Peyer's patch (tissue), 4 donors: ENCODE results near the gene A1CF. TPM values are rescaled to one million over a fixed set of nuclear protein-coding genes. Genes with fewer than 3 reads are reported as not detected.

Source experiments
- DNase-seq, 3 donors: peaks; one replicate each; pipeline ENCODE4 v3.0.0-alpha.2; 2017 to 2019
- H3K27ac ChIP-seq, 4 donors: fragments of 200-600 bp; sonication (generic); one replicate each; pipeline ENCODE4 v1.5.1; 2016 to 2019
- H3K27me3 ChIP-seq, 2 donors: fragments of 200-600 bp; sonication (generic); one replicate each; pipeline ENCODE4 v1.5.1; 2019
- H3K36me3 ChIP-seq, 3 donors: fragments of 200-600 bp; sonication (generic); one replicate each; pipeline ENCODE4 v1.5.1; 2016 to 2019
- H3K4me1 ChIP-seq, 4 donors: fragments of 200-600 bp; sonication (generic); one replicate each; pipeline ENCODE4 v1.5.1; 2016 to 2019
- H3K4me3 ChIP-seq, 4 donors: fragments of 200-600 bp; sonication (generic); 1 replicate in 3 of 4; 2 replicates in 1 of 4; pipeline ENCODE4 v1.5.1; 2016 to 2019; ENCODE audit warnings: mild to moderate bottlenecking in 1 of 4
- H3K9me3 ChIP-seq, 4 donors: fragments of 200-600 bp; sonication (generic); one replicate each; pipeline ENCODE4 v1.5.1; 2016 to 2019; ENCODE audit warnings: mild to moderate bottlenecking in 1 of 4
- POLR2A ChIP-seq, 2 donors: fragments of 450-650 bp; IDR thresholded peaks; one replicate each; pipeline ENCODE4 v1.5.1; 2017; ENCODE audit warnings: antibody characterized with exemption in 2 of 2, mild to moderate bottlenecking in 2 of 2, moderate library complexity in 2 of 2
- total RNA-seq, 4 donors: library from RNA; depleted of rRNA; stranded (reverse); fragments of >200 nt; gene quantifications; one replicate each; pipeline ENCODE4 v1.1.0, GENCODE V29; 2016
- TF ChIP-seq, protein P1 (sequence below), 6 experiments: fragments of 450-650 bp in 4 of 6; fragments of 200-600 bp in 2 of 6; sonication (generic) in 1 of 6; IDR thresholded peaks; one replicate each; pipeline ENCODE4 v1.5.1; 2017 to 2019; ENCODE audit warnings: antibody characterized with exemption in 6 of 6, mild to moderate bottlenecking in 3 of 6, moderate library complexity in 1 of 6

The A1CF gene
- total RNA-seq, 4 donors from 2014 or later, result 22.3 to 133 (median 113) TPM

DNA sequence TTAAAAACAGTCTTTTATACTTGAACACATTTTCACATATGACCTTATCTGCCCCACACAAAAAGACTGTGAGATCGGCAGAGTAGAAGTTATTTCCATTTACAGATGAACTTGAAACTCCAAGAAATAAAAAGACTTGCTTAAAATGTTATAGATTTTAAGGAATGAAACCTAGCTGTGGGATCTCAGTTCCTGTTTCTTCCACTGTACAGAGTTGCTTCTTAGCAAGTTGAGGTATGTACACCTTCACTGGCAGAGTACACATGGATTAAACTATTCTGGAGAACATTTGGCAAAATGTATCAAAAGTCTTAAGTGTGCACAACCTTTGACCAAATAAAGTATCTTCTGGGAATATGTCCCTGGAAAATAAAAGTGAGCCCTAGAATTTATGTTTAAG lies 48.3 kb downstream of the A1CF start:
- Histone ChIP-seq H3K4me3 (no peak overlapping the region), H3K27me3 (no peaks in the 10 kb centered on the region), H3K36me3 (peaks cover 0 to 6% (median 0%) of the 10 kb centered on the region in 3 donors), H3K9me3 (no peaks in the 10 kb centered on the region), H3K27ac (no peak overlapping the region), H3K4me1 (no peaks in the 10 kb centered on the region)
- no peak for TF ChIP-seq POLR2A (IDR thresholded peaks at IDR 0.05)
- TF ChIP-seq, protein P1, sequence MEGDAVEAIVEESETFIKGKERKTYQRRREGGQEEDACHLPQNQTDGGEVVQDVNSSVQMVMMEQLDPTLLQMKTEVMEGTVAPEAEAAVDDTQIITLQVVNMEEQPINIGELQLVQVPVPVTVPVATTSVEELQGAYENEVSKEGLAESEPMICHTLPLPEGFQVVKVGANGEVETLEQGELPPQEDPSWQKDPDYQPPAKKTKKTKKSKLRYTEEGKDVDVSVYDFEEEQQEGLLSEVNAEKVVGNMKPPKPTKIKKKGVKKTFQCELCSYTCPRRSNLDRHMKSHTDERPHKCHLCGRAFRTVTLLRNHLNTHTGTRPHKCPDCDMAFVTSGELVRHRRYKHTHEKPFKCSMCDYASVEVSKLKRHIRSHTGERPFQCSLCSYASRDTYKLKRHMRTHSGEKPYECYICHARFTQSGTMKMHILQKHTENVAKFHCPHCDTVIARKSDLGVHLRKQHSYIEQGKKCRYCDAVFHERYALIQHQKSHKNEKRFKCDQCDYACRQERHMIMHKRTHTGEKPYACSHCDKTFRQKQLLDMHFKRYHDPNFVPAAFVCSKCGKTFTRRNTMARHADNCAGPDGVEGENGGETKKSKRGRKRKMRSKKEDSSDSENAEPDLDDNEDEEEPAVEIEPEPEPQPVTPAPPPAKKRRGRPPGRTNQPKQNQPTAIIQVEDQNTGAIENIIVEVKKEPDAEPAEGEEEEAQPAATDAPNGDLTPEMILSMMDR (IDR thresholded peaks at IDR 0.05), result no peak
- no peak for DNase-seq

DNA sequence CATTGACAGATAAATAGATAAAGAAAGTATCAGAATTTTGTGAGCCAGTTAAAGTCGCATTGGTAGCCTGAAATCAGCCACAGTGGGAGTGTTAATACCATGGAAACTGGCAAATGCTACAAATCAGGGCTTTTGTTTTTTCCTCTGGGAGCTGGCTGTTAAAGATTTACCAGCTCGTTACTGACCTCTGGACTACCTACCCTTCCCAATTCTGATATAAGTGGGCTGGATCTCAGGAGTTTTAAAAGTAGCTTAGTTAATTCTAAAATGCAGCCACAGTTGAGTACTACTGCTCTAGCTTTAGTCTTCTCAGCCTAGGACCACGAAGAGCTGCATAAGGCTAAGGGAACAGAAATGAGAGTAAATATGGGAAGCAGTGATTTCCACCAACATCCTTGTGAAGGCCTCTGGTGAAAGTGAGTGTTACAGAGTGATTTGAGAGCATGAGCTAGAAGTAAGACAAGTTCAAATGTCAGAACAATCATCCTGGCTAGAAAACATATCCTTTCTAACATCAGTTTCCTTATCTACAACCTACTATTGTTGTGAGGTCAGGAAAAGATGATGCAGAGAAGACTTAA lies 53.2 kb downstream of the A1CF start:
- Histone ChIP-seq H3K27me3 (no peaks in the 10 kb centered on the region), H3K27ac (no peak overlapping the region), H3K4me1 (no peaks in the 10 kb centered on the region), H3K4me3 (no peak overlapping the region), H3K36me3 (no peaks in the 10 kb centered on the region), H3K9me3 (no peaks in the 10 kb centered on the region)
- TF ChIP-seq POLR2A (IDR thresholded peaks at IDR 0.05), result no peak
- TF ChIP-seq, protein P1 (IDR thresholded peaks at IDR 0.05), result no peak
- no peak for DNase-seq

DNA sequence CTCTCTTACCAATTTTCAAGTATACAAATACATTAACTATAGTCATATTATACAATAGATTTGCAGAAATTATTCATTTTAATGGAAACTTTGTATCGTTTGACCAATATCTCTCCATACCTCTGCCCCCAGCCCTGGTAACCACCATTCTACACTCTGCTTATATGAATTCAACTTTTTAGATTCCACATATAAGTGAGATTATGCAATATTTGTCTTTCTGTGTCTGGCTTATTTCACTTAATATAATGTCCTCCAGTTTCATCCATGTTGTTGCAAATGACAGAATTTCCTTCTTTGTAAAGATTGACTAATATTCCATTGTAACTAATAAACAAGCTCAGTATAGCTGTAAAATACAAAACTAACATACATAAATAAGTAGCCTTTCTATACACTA lies 55.4 kb downstream of the A1CF start:
- DNase-seq, result no peak

DNA sequence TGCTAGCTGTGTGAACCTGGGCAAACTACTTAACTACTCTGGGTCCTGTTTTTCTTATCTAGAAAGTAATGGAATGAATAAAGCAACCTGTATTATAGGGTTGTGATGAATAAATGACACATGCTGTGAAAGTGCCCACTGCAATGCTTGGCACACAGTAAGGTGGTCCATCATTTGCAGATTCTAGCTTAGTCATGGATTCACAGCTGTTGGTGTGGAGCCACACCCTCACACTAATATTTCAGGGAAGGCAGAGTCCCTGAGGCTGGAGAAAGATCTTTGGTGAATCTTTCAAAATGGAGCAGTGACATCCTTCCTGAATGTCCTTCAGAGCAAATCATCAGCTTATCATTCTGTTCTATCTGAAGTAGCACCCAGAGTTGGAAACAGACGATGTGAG lies 60.6 kb downstream of the A1CF start:
- Histone ChIP-seq H3K4me1 (peaks cover 0 to 5% (median 0%) of the 10 kb centered on the region in 4 donors), H3K9me3 (no peaks in the 10 kb centered on the region), H3K27me3 (no peaks in the 10 kb centered on the region), H3K4me3 (no peak overlapping the region), H3K36me3 (peaks cover 0 to 10% (median 0%) of the 10 kb centered on the region in 3 donors), H3K27ac (no peak overlapping the region)
- TF ChIP-seq POLR2A (IDR thresholded peaks at IDR 0.05), result no peak
- TF ChIP-seq, protein P1 (IDR thresholded peaks at IDR 0.05), result no peak
- DNase-seq, result no peak

More for the DNA sequence above, 55.4 kb downstream of the A1CF start:
- Histone ChIP-seq H3K4me1 (no peaks in the 10 kb centered on the region), H3K9me3 (no peaks in the 10 kb centered on the region), H3K27me3 (no peaks in the 10 kb centered on the region), H3K4me3 (no peak overlapping the region), H3K36me3 (no peaks in the 10 kb centered on the region), H3K27ac (no peak overlapping the region)
- no peak for TF ChIP-seq POLR2A (IDR thresholded peaks at IDR 0.05)
- TF ChIP-seq, protein P1 (IDR thresholded peaks at IDR 0.05), result no peak

DNA sequence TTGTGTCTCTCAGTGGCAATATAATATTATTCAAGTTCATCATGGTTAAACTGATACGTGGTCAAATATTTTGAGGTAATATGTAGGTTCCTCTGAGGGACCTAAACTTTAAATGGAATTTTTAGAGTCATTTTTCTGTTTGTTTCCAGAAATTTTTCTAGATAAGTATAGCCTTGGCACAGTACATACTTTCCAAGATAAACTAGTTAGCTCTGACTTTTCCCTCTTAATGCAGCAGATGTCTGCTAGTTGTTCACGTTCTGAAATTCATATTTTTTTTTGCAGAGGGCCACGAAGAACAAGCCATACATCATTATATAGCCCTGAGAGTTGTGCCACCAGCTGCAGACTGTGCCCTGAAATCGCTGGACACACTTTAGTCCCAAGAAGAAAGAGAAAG lies 61.6 kb downstream of the A1CF start:
- Histone ChIP-seq H3K27me3 (no peaks in the 10 kb centered on the region), H3K27ac (peak overlapping the region in 1 of 4 donors; percentile 46), H3K9me3 (no peaks in the 10 kb centered on the region), H3K4me1 (peaks cover 0 to 5% (median 0%) of the 10 kb centered on the region in 4 donors), H3K36me3 (peaks cover 0 to 20% (median 0%) of the 10 kb centered on the region in 3 donors), H3K4me3 (no peak overlapping the region)
- TF ChIP-seq POLR2A (IDR thresholded peaks at IDR 0.05), result no peak
- TF ChIP-seq, protein P1 (IDR thresholded peaks at IDR 0.05), result no peak
- no peak for DNase-seq
